DOHH2 (cell line): Measurements from ENCODE around the gene GSK3A.

Experiments used
- H3F3A ChIP-seq: fragments of 200-600 bp; sonication (generic), shearing (Covaris generic); 2 replicates; pipeline ENCODE4 v1.6.0; 2016; ENCODE audit warnings: antibody characterized with exemption, mild to moderate bottlenecking; ENCODE audit not compliant: control insufficient read depth, insufficient read depth
- H3K27ac ChIP-seq: fragments of 200-600 bp; sonication (generic); 2 replicates; pipeline ENCODE4 v1.5.1; 2014; ENCODE audit warnings: low read depth, mild to moderate bottlenecking, low read length, moderate library complexity
- H3K27me3 ChIP-seq: fragments of 200-600 bp; sonication (generic); 2 replicates; pipeline ENCODE4 v1.6.1; 2014; ENCODE audit warnings: mild to moderate bottlenecking, low read length, mixed read lengths; ENCODE audit not compliant: control insufficient read depth
- H3K36me3 ChIP-seq: fragments of 200-600 bp; sonication (generic); 2 replicates; pipeline ENCODE4 v1.6.1; 2014; ENCODE audit warnings: mild to moderate bottlenecking, low read length, moderate library complexity, mixed read lengths; ENCODE audit not compliant: control insufficient read depth
- H3K4me1 ChIP-seq: fragments of 200-600 bp; sonication (generic); 2 replicates; pipeline ENCODE4 v1.6.1; 2014; ENCODE audit warnings: mild to moderate bottlenecking, low read length, mixed read lengths; ENCODE audit not compliant: control insufficient read depth
- H3K4me2 ChIP-seq: fragments of 200-600 bp; sonication (generic); 2 replicates; pipeline ENCODE4 v1.6.0; 2014; ENCODE audit warnings: mild to moderate bottlenecking, low read length, moderate library complexity
- H3K4me3 ChIP-seq: fragments of 200-600 bp; sonication (generic); 2 replicates; pipeline ENCODE4 v1.5.1; 2014; ENCODE audit warnings: mild to moderate bottlenecking, low read length, mixed read lengths
- H3K79me2 ChIP-seq: fragments of 200-600 bp; sonication (generic); 2 replicates; pipeline ENCODE4 v1.6.1; 2014; ENCODE audit warnings: mild to moderate bottlenecking, low read length, mixed read lengths; ENCODE audit not compliant: control insufficient read depth
- H3K9me2 ChIP-seq: fragments of 200-600 bp; sonication (generic); replicated peaks from 2 replicates; pipeline ENCODE4 v1.6.1; 2014; ENCODE audit warnings: mild to moderate bottlenecking, low read length, mixed read lengths; ENCODE audit not compliant: control insufficient read depth
- H3K9me3 ChIP-seq: fragments of 200-600 bp; sonication (generic); 2 replicates; pipeline ENCODE4 v1.6.1; 2014; ENCODE audit warnings: antibody characterized with exemption, low read length, mixed read lengths; ENCODE audit not compliant: control insufficient read depth, insufficient read depth
- H4K20me1 ChIP-seq: fragments of 200-600 bp; sonication (generic); 2 replicates; pipeline ENCODE4 v1.6.0; 2014; ENCODE audit warnings: low read depth, mild to moderate bottlenecking, antibody characterized with exemption, low read length, moderate library complexity; ENCODE audit not compliant: control insufficient read depth, insufficient read depth
- EZH2phosphoT487 ChIP-seq: fragments of 200-600 bp; sonication (generic); IDR thresholded peaks from 2 replicates; pipeline ENCODE4 v1.6.1; 2017; ENCODE audit warnings: borderline replicate concordance, mild to moderate bottlenecking, antibody characterized with exemption, low read length, moderate library complexity, mixed read lengths
- TF ChIP-seq, protein P1 (sequence below): fragments of 200-600 bp; sonication (generic); IDR thresholded peaks from one replicate; pipeline ENCODE4 v1.5.1; 2014; ENCODE audit warnings: antibody characterized with exemption, mild to moderate bottlenecking, low read depth, low read length; ENCODE audit not compliant: poor library complexity, severe bottlenecking

GSK3A gene

DNA sequence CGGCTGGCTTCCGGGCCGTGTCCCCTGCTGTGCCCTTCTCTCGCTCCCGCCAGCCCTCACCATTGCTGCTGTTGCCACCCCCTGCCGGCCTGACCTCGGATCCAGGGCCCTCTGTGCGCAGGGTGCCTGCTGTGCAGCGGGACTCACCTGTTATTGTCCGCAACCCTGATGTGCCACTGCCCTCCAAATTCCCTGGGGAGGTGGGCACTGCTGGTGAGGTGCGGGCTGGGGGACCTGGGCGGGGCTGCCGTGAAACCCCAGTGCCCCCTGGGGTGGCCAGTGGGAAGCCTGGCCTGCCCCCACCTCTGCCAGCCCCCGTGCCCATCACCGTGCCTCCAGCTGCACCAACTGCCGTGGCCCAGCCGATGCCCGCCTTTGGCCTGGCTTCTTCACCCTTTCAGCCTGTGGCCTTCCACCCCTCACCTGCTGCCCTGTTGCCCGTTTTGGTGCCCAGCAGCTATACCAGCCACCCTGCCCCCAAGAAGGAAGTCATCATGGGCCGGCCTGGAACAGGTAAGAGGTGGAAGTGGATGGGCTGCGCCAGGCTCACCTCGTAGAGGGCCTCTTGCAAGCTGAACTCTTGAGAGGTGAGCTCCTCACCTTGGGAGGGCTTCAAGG lies 31.8 kb upstream of the GSK3A start:
- Histone ChIP-seq H3K4me2 (no peak overlapping the region), H4K20me1 (no peaks in the 10 kb centered on the region), H3K27me3 (no peaks in the 10 kb centered on the region), H3K9me2 (no peaks in the 10 kb centered on the region), H3K36me3 (peaks cover 6% of the 10 kb centered on the region; the same call in 1 of the 2 replicates), H3K4me3 (no peak overlapping the region), H3K9me3 (no peaks in the 10 kb centered on the region), H3K4me1 (peaks cover 32% of the 10 kb centered on the region), H3K79me2 (peaks cover 19% of the 10 kb centered on the region), H3K27ac (no peak overlapping the region), H3F3A (peaks cover 3% of the 10 kb centered on the region; the same call in 1 of the 2 replicates)
- no peak for TF ChIP-seq EZH2phosphoT487
- TF ChIP-seq, protein P1, sequence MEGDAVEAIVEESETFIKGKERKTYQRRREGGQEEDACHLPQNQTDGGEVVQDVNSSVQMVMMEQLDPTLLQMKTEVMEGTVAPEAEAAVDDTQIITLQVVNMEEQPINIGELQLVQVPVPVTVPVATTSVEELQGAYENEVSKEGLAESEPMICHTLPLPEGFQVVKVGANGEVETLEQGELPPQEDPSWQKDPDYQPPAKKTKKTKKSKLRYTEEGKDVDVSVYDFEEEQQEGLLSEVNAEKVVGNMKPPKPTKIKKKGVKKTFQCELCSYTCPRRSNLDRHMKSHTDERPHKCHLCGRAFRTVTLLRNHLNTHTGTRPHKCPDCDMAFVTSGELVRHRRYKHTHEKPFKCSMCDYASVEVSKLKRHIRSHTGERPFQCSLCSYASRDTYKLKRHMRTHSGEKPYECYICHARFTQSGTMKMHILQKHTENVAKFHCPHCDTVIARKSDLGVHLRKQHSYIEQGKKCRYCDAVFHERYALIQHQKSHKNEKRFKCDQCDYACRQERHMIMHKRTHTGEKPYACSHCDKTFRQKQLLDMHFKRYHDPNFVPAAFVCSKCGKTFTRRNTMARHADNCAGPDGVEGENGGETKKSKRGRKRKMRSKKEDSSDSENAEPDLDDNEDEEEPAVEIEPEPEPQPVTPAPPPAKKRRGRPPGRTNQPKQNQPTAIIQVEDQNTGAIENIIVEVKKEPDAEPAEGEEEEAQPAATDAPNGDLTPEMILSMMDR = no peak

DNA sequence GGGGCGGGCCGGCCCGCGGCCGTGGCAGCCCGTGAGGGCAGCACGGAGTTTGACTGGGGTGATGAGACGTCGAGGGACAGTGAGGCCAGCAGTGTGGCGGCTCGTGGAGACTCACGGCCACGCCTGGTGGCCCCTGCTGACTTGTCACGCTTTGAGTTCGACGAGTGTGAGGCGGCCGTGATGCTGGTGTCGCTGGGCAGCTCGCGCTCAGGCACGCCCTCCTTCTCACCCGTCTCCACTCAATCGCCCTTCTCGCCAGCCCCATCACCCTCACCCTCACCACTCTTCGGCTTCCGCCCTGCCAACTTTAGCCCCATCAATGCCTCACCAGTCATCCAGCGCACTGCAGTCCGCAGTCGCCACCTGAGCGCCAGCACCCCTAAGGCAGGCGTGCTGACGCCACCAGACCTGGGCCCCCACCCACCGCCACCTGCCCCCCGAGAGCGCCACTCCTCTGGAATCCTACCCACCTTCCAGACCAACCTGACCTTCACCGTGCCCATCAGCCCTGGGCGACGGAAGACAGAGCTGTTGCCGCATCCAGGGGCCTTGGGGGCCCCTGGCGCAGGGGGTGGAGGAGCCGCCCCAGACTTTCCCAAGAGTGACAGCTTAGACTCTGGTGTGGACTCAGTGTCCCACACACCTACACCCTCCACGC lies 31.1 kb upstream of the GSK3A start:
- peaks cover 25% of the 10 kb centered on the region for H3K4me1 ChIP-seq
- H3K36me3 ChIP-seq = peaks cover 6% of the 10 kb centered on the region; the same call in 1 of the 2 replicates
- TF ChIP-seq EZH2phosphoT487 = no peak
- TF ChIP-seq, protein P1 = no peak
- H3K4me2 ChIP-seq = no peak overlapping the region
- H3K4me3 ChIP-seq = no peak overlapping the region
- no peaks in the 10 kb centered on the region for H3K9me2 ChIP-seq
- no peaks in the 10 kb centered on the region for H4K20me1 ChIP-seq
- no peaks in the 10 kb centered on the region for H3K9me3 ChIP-seq
- H3K79me2 ChIP-seq = peaks cover 19% of the 10 kb centered on the region
- H3K27me3 ChIP-seq = no peaks in the 10 kb centered on the region
- H3F3A ChIP-seq = peaks cover 3% of the 10 kb centered on the region; the same call in 1 of the 2 replicates
- H3K27ac ChIP-seq = no peak overlapping the region

DNA sequence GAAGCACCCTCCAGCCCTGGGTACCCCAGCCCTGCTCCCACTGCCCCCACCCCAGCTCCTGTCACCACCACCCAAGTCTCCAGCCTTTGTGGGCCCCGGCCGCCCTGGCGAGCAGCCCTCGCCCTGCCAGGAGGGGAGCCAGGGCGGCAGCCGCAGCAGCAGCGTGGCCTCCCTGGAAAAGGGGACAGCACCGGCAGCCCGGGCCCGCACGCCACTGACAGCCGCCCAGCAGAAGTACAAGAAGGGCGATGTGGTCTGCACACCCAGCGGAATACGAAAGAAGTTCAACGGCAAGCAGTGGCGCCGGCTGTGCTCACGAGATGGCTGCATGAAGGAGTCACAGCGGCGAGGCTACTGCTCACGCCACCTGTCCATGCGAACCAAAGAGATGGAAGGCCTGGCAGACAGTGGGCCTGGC lies 30.6 kb upstream of the GSK3A start:
- H3K9me3 ChIP-seq = no peaks in the 10 kb centered on the region
- H3K79me2 ChIP-seq = peaks cover 19% of the 10 kb centered on the region

More for the DNA sequence above, 30.6 kb upstream of the GSK3A start:
- Histone ChIP-seq H3K4me1 (peaks cover 21% of the 10 kb centered on the region), H4K20me1 (no peaks in the 10 kb centered on the region), H3K4me2 (no peak overlapping the region), H3K9me2 (no peaks in the 10 kb centered on the region), H3K27me3 (no peaks in the 10 kb centered on the region), H3K27ac (no peak overlapping the region), H3K4me3 (no peak overlapping the region), H3F3A (peaks cover 3% of the 10 kb centered on the region; the same call in 1 of the 2 replicates), H3K36me3 (peaks cover 6% of the 10 kb centered on the region; the same call in 1 of the 2 replicates)
- TF ChIP-seq, protein P1 = no peak
- TF ChIP-seq EZH2phosphoT487 = no peak
